Loucy (cell line): Measurements from ENCODE around the gene ARHGAP6.

ENCODE experiments used
- H2AFZ ChIP-seq: fragments of 200-600 bp; sonication (generic); 2 replicates; pipeline ENCODE4 v1.6.0; 2016; ENCODE audit warnings: antibody characterized with exemption, mild to moderate bottlenecking, low read length, moderate library complexity
- H3F3A ChIP-seq: fragments of 200-600 bp; 2 replicates; pipeline ENCODE4 v1.6.0; 2016; ENCODE audit warnings: antibody characterized with exemption, low read depth, mild to moderate bottlenecking
- H3K27me3 ChIP-seq: fragments of 200-600 bp; sonication (generic); 2 replicates; pipeline ENCODE4 v1.6.1; 2014; ENCODE audit warnings: low read length, mild to moderate bottlenecking; ENCODE audit not compliant: insufficient read depth, poor library complexity, severe bottlenecking
- H3K36me3 ChIP-seq: fragments of 200-600 bp; sonication (generic); 2 replicates; pipeline ENCODE4 v1.6.1; 2016; ENCODE audit warnings: low read length; ENCODE audit not compliant: insufficient read depth
- H3K4me1 ChIP-seq: fragments of 200-600 bp; sonication (generic); 2 replicates; pipeline ENCODE4 v1.5.1; 2014; ENCODE audit warnings: low read length, mild to moderate bottlenecking; ENCODE audit not compliant: insufficient read depth, poor library complexity, severe bottlenecking
- H3K4me2 ChIP-seq: fragments of 200-600 bp; sonication (generic); 2 replicates; pipeline ENCODE4 v1.6.0; 2014; ENCODE audit warnings: antibody characterized with exemption, low read length, low read depth, mild to moderate bottlenecking; ENCODE audit not compliant: poor library complexity, severe bottlenecking
- H3K4me3 ChIP-seq: fragments of 200-600 bp; sonication (generic); 2 replicates; pipeline ENCODE4 v1.5.1; 2014; ENCODE audit warnings: low read length, mild to moderate bottlenecking, mixed read lengths; ENCODE audit not compliant: poor library complexity, severe bottlenecking
- H3K79me2 ChIP-seq: fragments of 200-600 bp; sonication (generic); 2 replicates; pipeline ENCODE4 v1.6.1; 2014; ENCODE audit warnings: low read length; ENCODE audit not compliant: insufficient read depth
- H3K9ac ChIP-seq: fragments of 200-600 bp; sonication (generic); 2 replicates; pipeline ENCODE4 v1.6.0; 2014; ENCODE audit warnings: mild to moderate bottlenecking, low read depth, low read length, moderate library complexity; ENCODE audit not compliant: poor library complexity, severe bottlenecking
- H3K9me2 ChIP-seq: fragments of 200-600 bp; sonication (generic); replicated peaks from 2 replicates; pipeline ENCODE4 v1.6.1; 2016; ENCODE audit warnings: low read depth, low read length, mixed read lengths
- H3K9me3 ChIP-seq: fragments of 200-600 bp; sonication (generic); 2 replicates; pipeline ENCODE4 v1.6.1; 2014; ENCODE audit warnings: mild to moderate bottlenecking, antibody characterized with exemption, low read length, low read depth; ENCODE audit not compliant: insufficient read depth
- H4K20me1 ChIP-seq: fragments of 200-600 bp; sonication (generic); 2 replicates; pipeline ENCODE4 v1.6.0; 2014; ENCODE audit warnings: antibody characterized with exemption, low read length, mild to moderate bottlenecking; ENCODE audit not compliant: insufficient read depth, poor library complexity, severe bottlenecking
- EZH2phosphoT487 ChIP-seq: fragments of 200-600 bp; IDR thresholded peaks from 2 replicates; pipeline ENCODE4 v1.6.1; 2018; ENCODE audit warnings: antibody characterized with exemption, mild to moderate bottlenecking, moderate library complexity, borderline replicate concordance
- TF ChIP-seq, protein P1 (sequence below): fragments of 200-600 bp; sonication (generic); conservative IDR thresholded peaks from 2 replicates; pipeline ENCODE4 v1.5.1; 2014; ENCODE audit warnings: mild to moderate bottlenecking, antibody characterized with exemption, low read length

ARHGAP6 gene

DNA sequence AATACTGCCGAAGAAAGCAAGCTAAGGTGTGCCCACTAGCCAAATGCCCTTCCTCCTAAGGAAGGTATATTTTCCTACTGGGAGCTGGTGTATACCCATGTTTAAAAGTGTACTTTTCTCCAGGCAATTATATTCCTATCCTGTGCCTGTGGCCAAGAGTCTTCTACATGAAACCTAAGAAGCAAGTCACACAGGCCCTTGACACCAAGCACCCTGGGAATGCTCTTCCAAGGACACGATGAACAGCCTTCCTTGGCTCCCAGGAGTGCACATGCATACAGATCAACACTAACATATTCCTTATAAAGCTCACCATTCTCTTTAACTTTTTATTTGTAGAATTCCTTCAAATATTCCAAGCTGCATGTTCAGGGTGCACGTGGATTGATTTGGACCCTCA, 17.3 kb upstream of the ARHGAP6 start:
- H3K4me3 ChIP-seq, result no peak overlapping the region
- no peaks in the 10 kb centered on the region for H3K27me3 ChIP-seq
- no peak overlapping the region for H3K9ac ChIP-seq
- H3F3A ChIP-seq, result no peaks in the 10 kb centered on the region
- H3K9me2 ChIP-seq, result no peaks in the 10 kb centered on the region
- no peak overlapping the region for H3K4me2 ChIP-seq
- no peaks in the 10 kb centered on the region for H3K79me2 ChIP-seq
- TF ChIP-seq EZH2phosphoT487, result no peak
- TF ChIP-seq, protein P1, sequence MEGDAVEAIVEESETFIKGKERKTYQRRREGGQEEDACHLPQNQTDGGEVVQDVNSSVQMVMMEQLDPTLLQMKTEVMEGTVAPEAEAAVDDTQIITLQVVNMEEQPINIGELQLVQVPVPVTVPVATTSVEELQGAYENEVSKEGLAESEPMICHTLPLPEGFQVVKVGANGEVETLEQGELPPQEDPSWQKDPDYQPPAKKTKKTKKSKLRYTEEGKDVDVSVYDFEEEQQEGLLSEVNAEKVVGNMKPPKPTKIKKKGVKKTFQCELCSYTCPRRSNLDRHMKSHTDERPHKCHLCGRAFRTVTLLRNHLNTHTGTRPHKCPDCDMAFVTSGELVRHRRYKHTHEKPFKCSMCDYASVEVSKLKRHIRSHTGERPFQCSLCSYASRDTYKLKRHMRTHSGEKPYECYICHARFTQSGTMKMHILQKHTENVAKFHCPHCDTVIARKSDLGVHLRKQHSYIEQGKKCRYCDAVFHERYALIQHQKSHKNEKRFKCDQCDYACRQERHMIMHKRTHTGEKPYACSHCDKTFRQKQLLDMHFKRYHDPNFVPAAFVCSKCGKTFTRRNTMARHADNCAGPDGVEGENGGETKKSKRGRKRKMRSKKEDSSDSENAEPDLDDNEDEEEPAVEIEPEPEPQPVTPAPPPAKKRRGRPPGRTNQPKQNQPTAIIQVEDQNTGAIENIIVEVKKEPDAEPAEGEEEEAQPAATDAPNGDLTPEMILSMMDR, result no peak
- H3K9me3 ChIP-seq, result no peaks in the 10 kb centered on the region
- no peaks in the 10 kb centered on the region for H3K4me1 ChIP-seq
- no peak overlapping the region for H2AFZ ChIP-seq
- H4K20me1 ChIP-seq, result no peaks in the 10 kb centered on the region
- no peaks in the 10 kb centered on the region for H3K36me3 ChIP-seq

DNA sequence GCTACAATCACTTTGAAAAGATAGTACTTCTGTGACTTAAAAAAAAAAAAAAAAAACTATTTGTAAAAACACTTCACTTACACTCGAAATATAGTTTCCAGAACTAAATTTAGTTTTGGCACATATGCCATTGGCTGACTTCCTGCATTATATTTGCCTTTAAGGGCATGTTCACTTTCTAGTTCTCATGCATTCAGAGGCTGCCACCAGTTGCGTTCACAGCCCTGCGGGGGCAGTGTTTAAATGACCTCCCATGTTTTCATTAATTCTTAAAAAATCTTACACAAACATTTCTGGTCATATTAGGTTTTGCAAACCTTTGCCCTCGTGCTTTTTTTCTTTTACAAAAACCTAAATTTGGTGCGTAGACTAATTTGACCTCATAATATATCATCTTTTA, 12.4 kb upstream of the ARHGAP6 start:
- TF ChIP-seq, protein P1, result peak; percentile 32
- no peak for TF ChIP-seq EZH2phosphoT487
- Histone ChIP-seq H3K79me2 (no peaks in the 10 kb centered on the region), H3K4me2 (no peak overlapping the region), H3K9me3 (no peaks in the 10 kb centered on the region), H4K20me1 (no peaks in the 10 kb centered on the region), H3K4me3 (no peak overlapping the region), H3K27me3 (no peaks in the 10 kb centered on the region), H3F3A (no peaks in the 10 kb centered on the region), H2AFZ (no peak overlapping the region), H3K4me1 (no peaks in the 10 kb centered on the region), H3K9me2 (no peaks in the 10 kb centered on the region), H3K9ac (no peak overlapping the region), H3K36me3 (no peaks in the 10 kb centered on the region)

DNA sequence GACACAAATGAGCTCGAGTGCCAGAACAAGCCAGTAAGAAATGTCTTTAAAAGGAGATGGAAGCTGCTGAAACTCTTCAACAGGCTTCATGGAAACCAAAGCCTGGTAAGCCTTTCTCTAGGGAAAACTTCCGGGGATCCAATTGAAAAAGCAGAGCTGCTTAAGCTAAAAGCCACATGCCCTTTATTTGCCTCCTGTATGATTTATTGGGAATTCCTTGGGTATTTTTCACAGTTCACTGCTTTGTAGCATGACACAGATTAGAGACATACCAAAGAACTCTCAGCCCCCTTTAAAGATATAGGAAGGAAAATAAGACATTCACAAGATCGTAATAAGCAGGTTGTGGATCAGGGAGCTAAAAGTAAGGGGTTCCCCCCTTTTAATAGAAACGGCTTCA, 6.5 kb upstream of the ARHGAP6 start:
- H3K4me1 ChIP-seq, result no peaks in the 10 kb centered on the region
- H3K4me3 ChIP-seq, result no peak overlapping the region
- no peaks in the 10 kb centered on the region for H4K20me1 ChIP-seq
- H3K79me2 ChIP-seq, result no peaks in the 10 kb centered on the region
- no peaks in the 10 kb centered on the region for H3F3A ChIP-seq
- no peaks in the 10 kb centered on the region for H3K27me3 ChIP-seq
- H2AFZ ChIP-seq, result no peak overlapping the region
- no peak for TF ChIP-seq EZH2phosphoT487
- TF ChIP-seq, protein P1, result no peak
- H3K36me3 ChIP-seq, result no peaks in the 10 kb centered on the region
- no peaks in the 10 kb centered on the region for H3K9me2 ChIP-seq
- H3K4me2 ChIP-seq, result no peak overlapping the region
- H3K9me3 ChIP-seq, result no peaks in the 10 kb centered on the region
- no peak overlapping the region for H3K9ac ChIP-seq
